IPS-11a (cell line): ENCODE data around the gene ATPAF1.
"Not testable (repeated sequence)": the region's sequence is repeated elsewhere in the genome, so short reads cannot be mapped to it uniquely, and the experiment has no call there.

Source experiments
- H3K4me3 ChIP-seq: one replicate; pipeline ENCODE4 v1.5.1; 2013; ENCODE audit warnings: low read depth, low read length, control low read depth

The ATPAF1 gene

DNA sequence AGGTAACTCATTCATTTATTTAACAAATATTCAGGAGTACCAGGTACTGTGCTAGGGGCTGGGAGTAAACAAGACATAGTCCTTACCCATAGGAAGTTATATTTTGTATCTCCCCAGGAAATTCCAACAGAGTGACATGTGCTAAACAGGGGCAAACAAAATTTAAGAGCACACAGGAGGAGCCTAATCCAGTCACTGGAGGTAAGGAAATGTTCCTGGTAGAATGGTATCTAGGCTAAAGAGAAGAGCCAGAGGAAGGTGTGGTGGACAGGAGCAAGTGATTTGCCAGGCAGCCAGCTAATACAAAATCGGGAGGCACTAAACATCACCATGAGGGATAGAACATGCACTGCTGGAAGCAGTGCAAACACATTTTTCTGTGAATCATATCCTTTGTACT is 13.9 kb upstream of the ATPAF1 start:
- no peak overlapping the region for H3K4me3 ChIP-seq

DNA sequence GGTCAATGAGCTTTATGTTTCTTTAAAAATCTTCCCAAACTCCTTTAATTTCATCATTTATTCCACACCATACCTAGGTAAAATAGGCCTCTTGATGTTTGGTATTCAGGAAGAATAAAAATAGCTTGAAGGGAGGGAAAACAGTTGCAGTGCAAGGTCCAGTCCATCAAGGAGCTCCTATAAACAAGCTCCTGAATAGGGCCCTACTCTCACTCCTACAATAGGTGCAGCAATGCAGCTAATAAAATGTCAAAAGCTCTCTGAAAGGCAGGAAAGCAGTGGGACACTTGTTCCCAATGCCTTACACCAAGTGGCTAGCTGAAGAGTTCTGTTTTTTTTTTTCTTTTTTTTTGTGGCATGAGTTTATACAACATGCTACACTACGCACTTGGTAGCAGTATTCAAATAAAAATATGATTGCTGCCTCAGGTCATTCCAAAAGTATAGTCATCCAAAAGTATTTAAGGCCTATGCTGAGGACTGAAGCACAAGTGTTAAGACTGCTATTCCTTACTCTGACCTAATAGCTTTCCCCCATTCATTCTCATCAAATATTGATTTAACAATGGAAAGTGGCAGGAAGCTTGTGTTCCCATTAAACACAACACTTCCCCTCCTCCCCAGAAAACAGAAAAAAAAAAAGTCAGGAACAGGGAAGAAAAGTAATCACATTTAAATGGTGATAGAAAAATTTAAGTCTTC is 13.3 kb upstream of the ATPAF1 start:
- H3K4me3 ChIP-seq: no peak overlapping the region

DNA sequence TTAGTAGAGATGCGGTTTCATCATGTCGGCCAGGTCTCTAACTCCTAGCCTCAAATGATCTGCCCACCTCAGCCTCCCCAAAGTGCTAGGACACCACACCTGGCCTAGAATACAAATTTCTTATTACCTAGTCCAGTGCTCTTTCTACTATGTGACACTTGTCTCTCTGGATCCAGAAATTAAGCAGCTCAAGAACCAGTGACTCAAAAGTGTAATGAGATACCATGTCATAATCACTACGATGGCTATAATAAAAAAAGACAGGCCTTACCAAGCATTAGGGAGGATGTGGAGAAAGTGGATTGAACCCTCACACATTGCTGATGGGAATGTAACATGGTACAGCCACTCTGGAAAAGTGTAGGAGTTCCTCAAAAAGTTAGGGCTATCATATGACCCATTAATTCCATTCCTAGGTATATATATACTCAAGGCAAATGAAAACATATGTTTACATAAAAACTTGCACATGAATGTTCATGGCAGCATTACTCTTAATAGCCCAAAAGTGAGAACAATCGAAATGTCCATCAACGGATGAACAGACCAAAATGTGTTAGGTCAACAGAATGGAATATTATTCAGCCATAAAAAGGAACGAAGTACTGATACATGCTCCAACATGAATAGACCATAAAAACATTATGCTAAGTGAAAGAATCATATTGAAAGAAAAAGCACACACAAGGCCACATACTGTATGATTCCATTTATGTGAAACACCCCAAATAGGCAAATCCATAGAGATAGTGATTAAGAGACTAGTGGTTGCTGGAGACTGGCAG is 11.8 kb upstream of the ATPAF1 start:
- H3K4me3 ChIP-seq: no peak overlapping the region

DNA sequence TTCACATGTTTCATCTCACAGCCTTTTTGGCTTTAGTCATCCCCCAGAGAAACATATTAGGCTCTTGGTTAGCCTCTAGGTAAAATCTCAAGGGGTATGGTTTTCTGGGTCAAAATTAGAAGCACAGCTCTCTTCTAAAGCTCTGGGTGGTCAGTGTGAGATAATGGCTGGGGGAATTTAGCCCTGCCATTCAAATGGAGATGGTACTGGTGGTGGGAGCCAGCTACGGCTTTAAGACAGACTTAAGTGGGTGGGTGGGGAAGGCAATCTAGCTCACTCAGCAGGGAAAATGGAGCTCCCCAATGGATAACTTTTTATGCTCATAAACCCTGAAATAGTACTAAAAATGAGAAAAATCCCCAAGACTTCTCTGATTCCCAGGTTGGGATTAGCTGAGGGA is 9.2 kb upstream of the ATPAF1 start:
- no peak overlapping the region for H3K4me3 ChIP-seq

GRCh38 chr1:46676531-46676930 is 8.4 kb upstream of the ATPAF1 start:
- no peak overlapping the region for H3K4me3 ChIP-seq

- no peak overlapping the region for H3K4me3 ChIP-seq
Observed at GRCh38 chr1:46675549-46676314, 7.6 kb upstream of the ATPAF1 start.

DNA sequence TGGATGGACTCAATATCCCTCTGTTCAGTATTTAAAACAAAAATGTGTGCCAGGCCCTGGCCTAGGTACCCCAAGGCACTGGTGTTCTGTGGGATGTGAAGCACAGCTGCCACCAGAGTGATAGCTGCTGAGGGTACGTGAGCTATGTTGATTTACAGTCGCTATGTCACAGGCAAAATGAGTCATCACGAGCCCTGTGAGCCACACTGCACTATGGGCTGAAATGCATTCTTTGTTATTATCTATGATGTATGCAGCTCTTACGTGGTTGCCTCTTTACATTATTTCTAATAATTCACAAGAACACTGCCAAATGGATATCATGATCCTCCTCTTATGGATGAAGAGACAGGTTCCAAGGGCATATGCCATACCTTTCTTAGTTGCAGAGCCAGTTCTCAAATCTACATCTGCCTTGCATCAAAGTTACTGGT is 5.6 kb upstream of the ATPAF1 start:
- no peak overlapping the region for H3K4me3 ChIP-seq

DNA sequence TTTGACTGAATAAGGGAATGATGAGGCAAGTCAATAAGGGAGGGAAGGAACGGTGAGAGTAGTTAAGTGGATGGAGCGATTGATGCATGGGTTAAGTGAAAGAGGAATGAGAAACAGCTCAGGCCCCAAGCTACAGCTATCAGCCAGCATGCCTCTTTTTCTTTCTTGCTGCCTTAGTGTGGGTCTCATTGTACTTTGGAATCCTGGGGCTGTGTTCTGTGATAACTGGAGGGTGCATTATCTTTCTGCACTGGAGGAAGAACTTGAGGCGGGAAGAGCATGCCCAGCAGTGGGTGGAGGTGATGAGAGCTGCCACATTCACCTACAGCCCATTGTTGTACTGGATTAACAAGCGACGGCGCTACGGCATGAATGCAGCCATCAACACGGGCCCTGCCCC is 4.5 kb upstream of the ATPAF1 start:
- no peak overlapping the region for H3K4me3 ChIP-seq

DNA sequence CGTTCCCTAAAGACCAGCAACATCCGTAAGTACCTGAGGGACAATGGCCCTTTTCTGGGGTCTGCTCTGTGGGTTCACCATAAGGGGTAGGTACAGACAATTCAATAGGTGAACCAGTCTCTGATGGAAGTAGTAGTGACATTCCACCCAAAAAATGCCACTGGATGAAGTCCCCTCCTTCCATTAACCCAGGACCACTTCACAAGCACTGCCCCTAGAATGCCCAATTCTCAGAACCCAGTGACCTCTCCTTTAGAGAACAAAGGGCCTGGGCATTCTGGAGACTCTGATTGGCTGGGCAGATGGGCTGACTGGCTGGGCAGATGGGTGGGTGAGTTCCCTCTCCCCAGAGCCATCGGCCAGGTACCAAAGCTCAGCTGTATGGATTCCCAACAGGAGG is 3.4 kb upstream of the ATPAF1 start, which contains the start of gene TEX38:
Gene TEX38 (plus strand): TSS at position 301 of the 400 bp plus-strand sequence. CDS start 81 bp downstream, at position 382.
- no peak within 1 kb of the TSS for H3K4me3 ChIP-seq

DNA sequence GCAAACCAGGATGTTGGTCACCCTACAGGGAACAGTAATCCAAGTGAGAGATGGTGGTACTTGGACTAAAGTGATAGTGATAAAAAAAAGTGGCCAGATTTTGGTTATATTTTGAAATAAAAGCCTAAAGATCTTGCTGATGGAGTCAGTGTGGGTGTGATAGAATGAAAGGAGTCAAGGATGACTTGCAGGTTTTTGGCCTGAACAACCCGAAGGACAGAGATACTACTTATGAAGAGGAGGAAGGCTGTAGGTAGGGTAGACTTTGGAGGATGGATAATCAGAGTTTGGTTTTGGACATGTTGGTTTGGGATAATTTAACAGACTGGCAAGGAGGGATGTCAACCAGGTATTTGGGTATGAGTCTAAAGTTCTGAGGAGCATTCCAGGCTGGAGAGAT is 2.0 kb upstream of the ATPAF1 start:
- H3K4me3 ChIP-seq: no peak overlapping the region

GRCh38 chr1:46665983-46666382 is 2.2 kb downstream of the ATPAF1 start:
- H3K4me3 ChIP-seq: no peak overlapping the region

DNA sequence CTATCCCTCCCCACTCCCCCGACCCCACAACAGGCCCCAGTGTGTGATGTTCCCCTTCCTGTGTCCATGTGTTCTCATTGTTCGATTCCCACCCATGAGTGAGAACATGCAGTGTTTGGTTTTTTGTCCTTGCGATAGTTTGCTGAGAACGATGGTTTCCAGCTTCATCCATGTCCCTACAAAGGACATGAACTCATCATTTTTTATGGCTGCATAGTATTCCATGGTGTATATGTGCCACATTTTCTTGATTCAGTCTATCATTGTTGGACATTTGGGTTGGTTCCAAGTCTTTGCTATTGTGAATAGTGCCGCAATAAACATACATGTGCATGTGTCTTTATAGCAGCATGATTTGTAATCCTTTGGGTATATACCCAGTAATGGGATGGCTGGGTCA is 5.2 kb downstream of the ATPAF1 start:
- H3K4me3 ChIP-seq: not testable (repeated sequence)

- not testable (repeated sequence) for H3K4me3 ChIP-seq
Observed at GRCh38 chr1:46660116-46660515, 8.0 kb downstream of the ATPAF1 start.

GRCh38 chr1:46659307-46659870 is 8.8 kb downstream of the ATPAF1 start:
- H3K4me3 ChIP-seq: no peak overlapping the region

DNA sequence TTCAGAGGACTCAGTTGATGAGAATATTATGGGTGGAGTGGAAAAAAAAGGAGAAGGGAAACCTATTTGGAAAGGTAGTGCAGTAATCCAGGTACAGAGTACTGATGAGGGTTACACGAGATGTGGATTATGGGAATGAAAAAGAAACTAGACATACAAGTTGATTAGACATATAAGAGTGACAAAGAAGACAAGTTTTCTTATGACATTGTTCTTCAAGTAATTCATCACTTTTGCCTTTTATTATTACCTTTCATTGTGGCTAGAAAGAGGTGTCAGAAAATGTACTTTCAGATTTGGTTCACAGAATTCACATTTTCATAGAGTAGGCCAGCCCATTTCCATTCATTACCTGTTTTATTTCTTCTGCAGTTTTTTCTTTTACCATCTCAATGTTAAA is 10.4 kb downstream of the ATPAF1 start:
- no peak overlapping the region for H3K4me3 ChIP-seq

GRCh38 chr1:46656643-46657042 is 11.5 kb downstream of the ATPAF1 start:
- H3K4me3 ChIP-seq: no peak overlapping the region

DNA sequence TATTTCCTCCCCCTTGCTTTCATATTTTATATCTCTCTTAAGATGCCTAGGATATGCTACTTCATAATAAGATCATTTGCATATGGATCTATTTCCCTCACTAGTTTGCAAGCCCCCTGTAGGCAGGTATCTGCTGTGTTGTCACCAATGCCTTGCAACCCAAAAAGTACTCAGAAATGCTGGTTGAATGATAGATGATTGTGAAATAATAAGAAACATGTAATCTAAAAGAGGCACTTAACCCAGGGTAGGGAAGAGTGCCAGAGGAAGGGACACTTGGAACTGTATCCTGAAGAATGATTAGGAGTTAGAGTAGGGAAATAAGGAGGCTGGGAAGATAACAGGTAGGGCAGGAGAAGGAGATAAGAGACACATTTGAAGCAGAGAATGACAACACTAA is 12.3 kb downstream of the ATPAF1 start:
- no peak overlapping the region for H3K4me3 ChIP-seq

DNA sequence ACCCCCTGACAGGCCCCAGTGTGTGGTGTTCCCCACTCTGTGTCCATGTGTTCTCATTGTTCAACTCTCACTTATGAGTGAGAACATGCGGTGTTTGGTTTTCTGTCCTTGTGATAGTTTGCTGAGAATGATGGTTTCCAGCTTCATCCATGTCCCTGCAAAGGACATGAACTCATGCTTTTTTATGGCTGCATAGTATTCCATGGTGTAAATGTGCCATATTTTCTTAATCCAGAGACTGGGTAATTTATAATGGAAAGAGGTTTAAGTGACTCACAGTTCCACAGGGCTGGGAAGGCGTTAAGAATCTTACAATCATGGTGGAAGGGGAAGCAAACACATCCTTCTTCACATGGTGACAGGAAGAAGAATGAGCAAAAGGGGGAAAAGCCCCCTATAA is 13.5 kb downstream of the ATPAF1 start:
- not testable (repeated sequence) for H3K4me3 ChIP-seq

GRCh38 chr1:46654012-46654411 is 14.2 kb downstream of the ATPAF1 start:
- no peak overlapping the region for H3K4me3 ChIP-seq

- H3K4me3 ChIP-seq: no peak overlapping the region
Observed at GRCh38 chr1:46653405-46653958, 14.7 kb downstream of the ATPAF1 start.
